ENCODE data around the gene DNAJC19.
A peak's percentile ranks its signal among the peaks of the same experiment; 100 is the strongest.
"Not testable (repeated sequence)": the region's sequence is repeated elsewhere in the genome, so short reads cannot be mapped to it uniquely, and the experiment has no call there.

The DNAJC19 gene

GRCh38 chr3:180989291-180990163 lies at the start of gene DNAJC19:
Gene DNAJC19, minus strand, starts transcription at chr3:180989736. Its CDS starts 134 bp downstream, at chr3:180989602.
- peak within 1 kb of the TSS; percentile 67 for H3K9ac ChIP-seq (ENCODE audit: low read length)
- peak within 1 kb of the TSS; percentile 74 for H3K27ac ChIP-seq (ENCODE audit: low read depth, low read length)
- peak within 1 kb of the TSS; percentile 74 for H3K4me3 ChIP-seq (ENCODE audit: low read length)
- H3K4me1 ChIP-seq (ENCODE audit: control insufficient read depth, insufficient read depth, low read length): peaks cover 7% of the 10 kb centered on the region
- no peaks in the 10 kb centered on the region for H3K27me3 ChIP-seq (ENCODE audit: control insufficient read depth, insufficient read depth, low read length)
- no peaks in the 10 kb centered on the region for H3K36me3 ChIP-seq (ENCODE audit: control insufficient read depth, insufficient read depth, low read length)

- no peaks in the 10 kb centered on the region for H3K4me1 ChIP-seq (ENCODE audit: control insufficient read depth, insufficient read depth, low read length)
- no peak overlapping the region for H3K27ac ChIP-seq (ENCODE audit: low read depth, low read length)
- no peaks in the 10 kb centered on the region for H3K27me3 ChIP-seq (ENCODE audit: control insufficient read depth, insufficient read depth, low read length)
- no peak overlapping the region for H3K9ac ChIP-seq (ENCODE audit: low read length)
- H3K36me3 ChIP-seq (ENCODE audit: control insufficient read depth, insufficient read depth, low read length): no peaks in the 10 kb centered on the region
- H3K4me3 ChIP-seq (ENCODE audit: low read length): no peak overlapping the region
Measured at GRCh38 chr3:181030948-181031347, 41.4 kb upstream of the DNAJC19 start.

GRCh38 chr3:181025204-181025603 lies 35.7 kb upstream of the DNAJC19 start:
- Histone ChIP-seq H3K4me1 (ENCODE audit: control insufficient read depth, insufficient read depth, low read length) (no peaks in the 10 kb centered on the region), H3K27ac (ENCODE audit: low read depth, low read length) (no peak overlapping the region), H3K27me3 (ENCODE audit: control insufficient read depth, insufficient read depth, low read length) (no peaks in the 10 kb centered on the region), H3K4me3 (ENCODE audit: low read length) (no peak overlapping the region), H3K9ac (ENCODE audit: low read length) (no peak overlapping the region), H3K36me3 (ENCODE audit: control insufficient read depth, insufficient read depth, low read length) (no peaks in the 10 kb centered on the region)

- Histone ChIP-seq H3K4me1 (ENCODE audit: control insufficient read depth, insufficient read depth, low read length) (no peaks in the 10 kb centered on the region), H3K9ac (ENCODE audit: low read length) (no peak overlapping the region), H3K27me3 (ENCODE audit: control insufficient read depth, insufficient read depth, low read length) (no peaks in the 10 kb centered on the region), H3K4me3 (ENCODE audit: low read length) (no peak overlapping the region), H3K27ac (ENCODE audit: low read depth, low read length) (no peak overlapping the region), H3K36me3 (ENCODE audit: control insufficient read depth, insufficient read depth, low read length) (no peaks in the 10 kb centered on the region)
Measured at GRCh38 chr3:181017690-181018089, 28.2 kb upstream of the DNAJC19 start.

- Histone ChIP-seq H3K36me3 (ENCODE audit: control insufficient read depth, insufficient read depth, low read length) (no peaks in the 10 kb centered on the region), H3K4me1 (ENCODE audit: control insufficient read depth, insufficient read depth, low read length) (no peaks in the 10 kb centered on the region), H3K9ac (ENCODE audit: low read length) (no peak overlapping the region), H3K4me3 (ENCODE audit: low read length) (no peak overlapping the region), H3K27ac (ENCODE audit: low read depth, low read length) (no peak overlapping the region), H3K27me3 (ENCODE audit: control insufficient read depth, insufficient read depth, low read length) (no peaks in the 10 kb centered on the region)
Measured at GRCh38 chr3:181009225-181009624, 19.7 kb upstream of the DNAJC19 start.

- Histone ChIP-seq H3K36me3 (ENCODE audit: control insufficient read depth, insufficient read depth, low read length) (no peaks in the 10 kb centered on the region), H3K27ac (ENCODE audit: low read depth, low read length) (no peak overlapping the region), H3K9ac (ENCODE audit: low read length) (no peak overlapping the region), H3K4me3 (ENCODE audit: low read length) (no peak overlapping the region), H3K27me3 (ENCODE audit: control insufficient read depth, insufficient read depth, low read length) (no peaks in the 10 kb centered on the region), H3K4me1 (ENCODE audit: control insufficient read depth, insufficient read depth, low read length) (no peaks in the 10 kb centered on the region)
Measured at GRCh38 chr3:181008796-181009195, 19.3 kb upstream of the DNAJC19 start.

- H3K4me3 ChIP-seq (ENCODE audit: low read length): no peak overlapping the region
- no peaks in the 10 kb centered on the region for H3K4me1 ChIP-seq (ENCODE audit: control insufficient read depth, insufficient read depth, low read length)
- H3K27ac ChIP-seq (ENCODE audit: low read depth, low read length): no peak overlapping the region
- no peaks in the 10 kb centered on the region for H3K27me3 ChIP-seq (ENCODE audit: control insufficient read depth, insufficient read depth, low read length)
- H3K9ac ChIP-seq (ENCODE audit: low read length): no peak overlapping the region
- no peaks in the 10 kb centered on the region for H3K36me3 ChIP-seq (ENCODE audit: control insufficient read depth, insufficient read depth, low read length)
Measured at GRCh38 chr3:181007262-181007661, 17.7 kb upstream of the DNAJC19 start.

- H3K27me3 ChIP-seq (ENCODE audit: control insufficient read depth, insufficient read depth, low read length): no peaks in the 10 kb centered on the region
- no peaks in the 10 kb centered on the region for H3K36me3 ChIP-seq (ENCODE audit: control insufficient read depth, insufficient read depth, low read length)
- no peak overlapping the region for H3K4me3 ChIP-seq (ENCODE audit: low read length)
- no peak overlapping the region for H3K27ac ChIP-seq (ENCODE audit: low read depth, low read length)
- no peaks in the 10 kb centered on the region for H3K4me1 ChIP-seq (ENCODE audit: control insufficient read depth, insufficient read depth, low read length)
- H3K9ac ChIP-seq (ENCODE audit: low read length): no peak overlapping the region
Measured at GRCh38 chr3:181006541-181006940, 17.0 kb upstream of the DNAJC19 start.

GRCh38 chr3:181003469-181003868 lies 13.9 kb upstream of the DNAJC19 start:
- not testable (repeated sequence) for H3K4me3 ChIP-seq (ENCODE audit: low read length); H3K4me1 ChIP-seq (ENCODE audit: control insufficient read depth, insufficient read depth, low read length); H3K27ac ChIP-seq (ENCODE audit: low read depth, low read length); H3K9ac ChIP-seq (ENCODE audit: low read length); H3K36me3 ChIP-seq (ENCODE audit: control insufficient read depth, insufficient read depth, low read length); H3K27me3 ChIP-seq (ENCODE audit: control insufficient read depth, insufficient read depth, low read length)

- H3K9ac ChIP-seq (ENCODE audit: low read length); H3K27ac ChIP-seq (ENCODE audit: low read depth, low read length); H3K27me3 ChIP-seq (ENCODE audit: control insufficient read depth, insufficient read depth, low read length); H3K4me1 ChIP-seq (ENCODE audit: control insufficient read depth, insufficient read depth, low read length); H3K4me3 ChIP-seq (ENCODE audit: low read length); H3K36me3 ChIP-seq (ENCODE audit: control insufficient read depth, insufficient read depth, low read length): not testable (repeated sequence)
Measured at GRCh38 chr3:181002331-181002730, 12.8 kb upstream of the DNAJC19 start.

- no peak overlapping the region for H3K9ac ChIP-seq (ENCODE audit: low read length)
- H3K27me3 ChIP-seq (ENCODE audit: control insufficient read depth, insufficient read depth, low read length): no peaks in the 10 kb centered on the region
- no peak overlapping the region for H3K27ac ChIP-seq (ENCODE audit: low read depth, low read length)
- no peaks in the 10 kb centered on the region for H3K36me3 ChIP-seq (ENCODE audit: control insufficient read depth, insufficient read depth, low read length)
- H3K4me3 ChIP-seq (ENCODE audit: low read length): no peak overlapping the region
- H3K4me1 ChIP-seq (ENCODE audit: control insufficient read depth, insufficient read depth, low read length): no peaks in the 10 kb centered on the region
Measured at GRCh38 chr3:180996415-180996932, 6.9 kb upstream of the DNAJC19 start.

- Histone ChIP-seq H3K27me3 (ENCODE audit: control insufficient read depth, insufficient read depth, low read length) (no peaks in the 10 kb centered on the region), H3K36me3 (ENCODE audit: control insufficient read depth, insufficient read depth, low read length) (no peaks in the 10 kb centered on the region), H3K9ac (ENCODE audit: low read length) (no peak overlapping the region), H3K27ac (ENCODE audit: low read depth, low read length) (peak overlapping the region; percentile 48), H3K4me3 (ENCODE audit: low read length) (peak overlapping the region; percentile 74), H3K4me1 (ENCODE audit: control insufficient read depth, insufficient read depth, low read length) (peaks cover 7% of the 10 kb centered on the region)
Measured at GRCh38 chr3:180990505-180990904, 969 bp upstream of the DNAJC19 start.

GRCh38 chr3:180987344-180987743 lies 2.2 kb downstream of the DNAJC19 start:
- no peaks in the 10 kb centered on the region for H3K27me3 ChIP-seq (ENCODE audit: control insufficient read depth, insufficient read depth, low read length)
- no peak overlapping the region for H3K9ac ChIP-seq (ENCODE audit: low read length)
- no peaks in the 10 kb centered on the region for H3K36me3 ChIP-seq (ENCODE audit: control insufficient read depth, insufficient read depth, low read length)
- no peak overlapping the region for H3K4me3 ChIP-seq (ENCODE audit: low read length)
- peaks cover 7% of the 10 kb centered on the region for H3K4me1 ChIP-seq (ENCODE audit: control insufficient read depth, insufficient read depth, low read length)
- no peak overlapping the region for H3K27ac ChIP-seq (ENCODE audit: low read depth, low read length)

All from rectal smooth muscle tissue (tissue), 1 donor.